ENCODE measurements around the gene OCA2.

OCA2 gene

DNA sequence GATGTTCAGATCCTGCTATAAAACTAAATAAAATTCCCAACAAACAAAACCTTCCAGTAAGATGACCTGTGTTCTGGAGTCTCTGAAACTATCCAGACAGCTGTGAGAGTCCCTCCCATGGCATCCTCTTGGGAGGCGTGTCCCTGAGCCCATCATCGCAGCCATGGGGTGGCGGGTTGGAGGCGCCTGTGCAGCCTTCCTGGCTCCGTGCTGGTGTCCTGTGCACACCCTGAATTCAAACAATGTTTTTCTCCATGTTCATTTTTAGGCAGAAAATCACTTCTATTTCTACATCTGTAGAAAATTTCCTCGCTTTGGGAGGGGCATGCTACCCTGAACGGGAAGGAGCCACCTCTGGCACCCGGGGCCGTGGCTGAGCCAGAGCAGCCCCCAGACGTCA is 19.4 kb upstream of the OCA2 start:
- no peak for DNase-seq

DNA sequence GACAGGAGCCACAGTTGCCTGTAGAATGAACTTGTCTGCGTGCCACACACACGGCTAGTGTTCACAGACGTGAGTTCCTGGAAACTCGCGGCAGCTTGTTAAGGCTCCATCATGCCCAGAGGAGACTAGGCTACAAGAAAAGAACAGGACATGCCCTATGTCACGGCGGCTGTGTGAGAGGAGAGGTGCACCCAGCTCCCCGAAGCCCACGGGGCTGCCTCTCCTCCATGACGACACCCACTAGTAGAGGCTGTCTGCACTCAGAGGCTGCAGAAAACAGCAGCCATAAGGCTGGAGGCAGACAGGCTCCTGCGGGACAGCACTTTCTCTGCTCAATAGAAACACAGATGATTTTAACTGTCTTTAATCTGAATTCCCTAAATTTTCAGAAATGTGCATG is 19.0 kb upstream of the OCA2 start:
- DNase-seq, result no peak

- DNase-seq, result no peak
Measured at GRCh38 chr15:28117432-28117990, 18.4 kb upstream of the OCA2 start.

DNA sequence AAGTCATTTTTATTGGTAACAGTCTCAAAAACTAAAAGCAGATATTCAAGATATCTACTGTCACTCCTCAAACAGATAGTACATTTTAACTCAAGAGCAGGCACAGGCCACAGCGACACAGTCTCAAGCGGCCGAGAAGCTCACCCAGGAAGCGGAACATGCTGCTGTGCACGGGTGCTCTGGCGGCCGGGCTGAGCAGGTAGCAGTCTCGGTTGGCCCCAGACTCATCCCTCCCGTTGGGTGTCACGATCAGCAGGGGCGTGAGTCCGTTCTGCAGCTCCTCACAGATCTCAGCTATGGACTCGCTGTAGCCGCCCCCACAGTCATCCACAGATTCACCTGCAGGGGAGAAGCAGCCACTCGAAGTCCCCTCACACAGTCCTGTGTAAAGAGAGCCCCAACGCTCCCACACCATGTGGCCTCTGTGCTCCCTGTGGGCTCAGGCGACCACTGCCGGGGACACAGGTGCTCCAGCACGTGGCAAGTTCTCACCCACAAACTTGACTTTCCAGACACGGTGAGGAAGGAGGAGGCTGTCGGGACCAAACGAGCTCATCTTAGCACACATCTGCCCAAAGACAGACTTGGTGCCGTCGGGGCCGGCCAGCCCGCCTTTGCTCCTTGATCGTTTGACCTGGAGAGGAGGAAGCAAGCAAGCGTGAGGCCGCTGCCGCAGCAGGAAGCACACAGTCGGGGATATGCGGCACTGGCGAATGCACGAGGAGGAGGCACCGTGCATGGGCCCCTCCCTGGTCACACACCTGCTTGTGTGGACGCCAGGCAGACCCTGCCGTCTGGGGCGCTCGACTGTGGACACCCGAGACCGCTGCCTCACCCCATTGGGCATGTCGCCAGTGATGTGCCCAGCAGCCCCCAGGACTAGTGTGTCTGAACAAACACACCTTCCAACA is 17.7 kb upstream of the OCA2 start:
- DNase-seq, result no peak

- DNase-seq, result no peak
Measured at GRCh38 chr15:28115871-28116270, 16.8 kb upstream of the OCA2 start.

DNA sequence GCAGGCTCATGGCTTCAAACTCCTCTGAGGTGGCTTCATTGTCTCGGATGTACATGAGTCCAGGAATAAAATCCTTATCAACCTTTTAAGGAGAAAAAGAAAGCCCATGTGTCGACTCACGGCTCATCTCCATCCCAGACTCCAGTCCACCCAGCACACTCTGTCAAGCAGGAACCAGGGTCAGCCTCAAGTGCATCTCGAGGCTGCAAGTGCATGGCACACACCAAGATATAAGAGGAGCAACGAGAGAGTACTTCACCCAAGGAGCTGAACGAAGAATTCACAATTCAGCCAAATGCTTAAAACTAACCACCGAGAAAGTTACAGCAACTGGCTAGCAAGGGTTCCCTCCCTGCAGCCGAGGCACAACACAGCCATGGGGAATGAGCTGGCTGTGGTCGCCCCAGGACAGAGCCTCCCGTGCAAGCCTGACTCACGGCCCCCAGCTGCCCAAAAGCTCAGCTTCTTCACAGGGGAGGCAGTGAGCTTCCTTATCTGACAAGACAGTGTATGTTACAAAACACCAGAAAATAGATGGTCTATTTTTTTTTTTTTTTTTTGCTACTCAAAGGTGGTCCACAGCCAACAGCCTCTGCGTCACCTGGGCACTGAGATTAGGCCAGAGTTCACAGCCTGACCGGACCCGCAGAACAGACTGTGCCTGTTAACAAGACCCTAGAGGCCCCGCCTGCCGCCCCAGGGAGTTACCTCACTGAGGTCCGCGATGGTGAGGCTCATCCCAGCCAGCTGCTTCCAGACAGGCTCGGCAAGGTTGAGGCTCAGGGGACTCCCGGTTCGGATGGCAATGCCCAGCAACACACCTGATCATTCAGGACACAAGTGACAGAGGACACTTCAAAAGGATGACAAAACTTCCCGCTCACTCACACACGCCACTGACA is 15.9 kb upstream of the OCA2 start:
- DNase-seq, result no peak

DNA sequence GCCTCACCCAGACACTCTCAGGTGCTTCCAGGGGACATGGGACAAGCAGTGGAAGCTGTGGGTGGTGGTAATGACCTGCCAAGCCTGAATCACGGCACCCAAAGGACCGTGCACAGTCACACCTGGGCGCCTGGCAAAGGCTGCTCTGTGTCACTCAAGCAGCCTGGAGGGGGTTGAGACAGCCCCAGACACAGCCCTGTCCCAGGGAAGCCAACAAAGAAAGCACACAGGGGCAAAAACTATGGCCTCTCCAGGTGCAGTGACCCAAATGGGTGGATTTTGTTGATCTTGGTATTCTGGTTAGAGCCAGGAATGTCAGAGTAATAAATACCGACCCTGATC is 15.0 kb upstream of the OCA2 start:
- DNase-seq, result no peak

GRCh38 chr15:28113394-28114113 is 14.4 kb upstream of the OCA2 start:
- DNase-seq, result no peak

DNA sequence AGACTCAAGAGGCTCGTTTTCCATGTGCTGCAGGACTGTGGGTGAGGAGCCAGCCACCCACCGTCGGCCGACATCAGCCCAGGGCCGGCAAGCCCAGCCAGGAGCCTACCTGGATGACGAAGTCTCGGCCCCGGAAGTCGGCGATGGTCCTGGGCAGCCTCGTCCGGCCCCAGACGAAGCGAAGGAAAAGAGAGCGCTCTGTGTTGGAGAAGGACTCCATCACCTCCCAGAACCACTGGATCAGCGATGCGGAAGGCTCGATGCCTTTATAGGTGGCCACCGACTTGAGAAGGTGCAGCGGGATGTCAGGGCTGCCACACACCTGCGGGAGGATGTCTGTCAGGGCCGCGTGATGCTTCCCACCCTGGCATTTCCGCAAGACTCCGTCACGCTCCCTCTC is 13.8 kb upstream of the OCA2 start:
- no peak for DNase-seq

DNA sequence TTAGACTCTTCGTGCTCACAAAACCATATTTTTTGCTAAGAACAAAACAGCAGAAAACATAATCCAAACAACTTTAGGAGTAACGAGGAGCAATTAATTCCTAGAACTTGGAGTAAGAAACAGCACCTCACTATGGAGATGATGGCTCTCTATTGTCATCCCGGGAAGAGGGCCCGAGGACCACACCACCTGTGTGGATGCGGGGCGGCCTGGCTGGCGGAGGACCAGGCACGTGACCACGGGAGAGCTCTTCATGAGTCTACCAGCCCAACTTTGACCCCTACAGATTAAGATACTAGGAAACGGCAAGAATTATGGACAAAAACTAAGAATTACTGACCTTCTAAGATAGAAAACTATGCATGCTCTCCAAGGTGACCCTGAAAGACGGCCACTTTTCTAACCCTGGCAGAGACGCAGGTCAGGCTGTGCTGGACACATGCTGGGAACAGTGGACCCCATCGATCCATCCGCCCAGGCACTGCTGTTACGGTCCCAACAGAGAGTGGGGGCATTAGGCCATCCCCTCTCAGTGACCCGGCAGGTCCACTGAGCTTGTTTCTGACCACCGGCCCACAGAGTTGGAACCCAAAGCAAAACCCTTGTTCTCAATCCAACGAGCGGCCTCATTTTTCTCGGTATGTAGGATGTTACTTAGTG is 13.1 kb upstream of the OCA2 start:
- no peak for DNase-seq

GRCh38 chr15:28111543-28111942 is 12.4 kb upstream of the OCA2 start:
- DNase-seq, result no peak

- DNase-seq, result no peak
Measured at GRCh38 chr15:28110481-28110881, 11.4 kb upstream of the OCA2 start.

DNA sequence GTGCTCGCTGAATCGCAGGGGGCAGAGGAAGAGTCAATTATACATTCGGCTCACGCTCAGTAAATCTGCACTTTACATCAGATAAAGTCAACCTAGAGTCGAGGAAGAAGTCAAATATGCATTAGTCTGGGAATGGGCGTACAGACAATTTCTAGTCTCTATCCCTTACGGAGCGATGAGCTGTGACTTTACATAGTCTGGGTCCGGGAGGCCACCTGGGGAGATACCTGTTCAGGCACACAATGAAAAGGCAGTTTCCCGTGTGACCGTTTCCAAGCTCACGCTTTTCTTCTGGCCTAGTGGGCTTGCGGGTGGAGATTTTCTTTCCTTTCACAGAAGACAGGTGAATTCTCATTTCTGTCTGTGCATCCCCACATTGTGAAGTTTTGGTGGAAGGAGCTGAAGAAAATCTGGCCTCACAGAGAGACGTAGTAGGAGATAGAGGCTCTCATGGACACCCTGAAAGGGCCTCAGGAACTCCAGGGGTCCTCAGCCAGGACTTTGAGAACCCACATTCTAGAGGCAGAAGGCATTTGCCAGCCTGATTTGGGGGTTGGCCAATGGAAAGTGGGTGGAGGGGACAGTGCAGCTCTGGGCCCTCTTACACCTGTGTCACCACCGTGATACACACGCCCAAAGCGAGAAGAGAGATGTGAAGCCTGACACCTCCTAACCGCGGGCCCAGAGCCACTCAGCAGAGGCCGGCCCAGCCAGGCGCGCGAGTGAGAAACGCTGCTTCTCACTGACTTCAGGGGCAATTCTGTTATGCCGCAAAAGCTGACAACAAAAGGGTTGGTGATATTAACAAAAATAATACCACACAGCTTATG is 10.7 kb upstream of the OCA2 start:
- no peak for DNase-seq

- no peak for DNase-seq
Measured at GRCh38 chr15:28107904-28108275, 8.8 kb upstream of the OCA2 start.

DNA sequence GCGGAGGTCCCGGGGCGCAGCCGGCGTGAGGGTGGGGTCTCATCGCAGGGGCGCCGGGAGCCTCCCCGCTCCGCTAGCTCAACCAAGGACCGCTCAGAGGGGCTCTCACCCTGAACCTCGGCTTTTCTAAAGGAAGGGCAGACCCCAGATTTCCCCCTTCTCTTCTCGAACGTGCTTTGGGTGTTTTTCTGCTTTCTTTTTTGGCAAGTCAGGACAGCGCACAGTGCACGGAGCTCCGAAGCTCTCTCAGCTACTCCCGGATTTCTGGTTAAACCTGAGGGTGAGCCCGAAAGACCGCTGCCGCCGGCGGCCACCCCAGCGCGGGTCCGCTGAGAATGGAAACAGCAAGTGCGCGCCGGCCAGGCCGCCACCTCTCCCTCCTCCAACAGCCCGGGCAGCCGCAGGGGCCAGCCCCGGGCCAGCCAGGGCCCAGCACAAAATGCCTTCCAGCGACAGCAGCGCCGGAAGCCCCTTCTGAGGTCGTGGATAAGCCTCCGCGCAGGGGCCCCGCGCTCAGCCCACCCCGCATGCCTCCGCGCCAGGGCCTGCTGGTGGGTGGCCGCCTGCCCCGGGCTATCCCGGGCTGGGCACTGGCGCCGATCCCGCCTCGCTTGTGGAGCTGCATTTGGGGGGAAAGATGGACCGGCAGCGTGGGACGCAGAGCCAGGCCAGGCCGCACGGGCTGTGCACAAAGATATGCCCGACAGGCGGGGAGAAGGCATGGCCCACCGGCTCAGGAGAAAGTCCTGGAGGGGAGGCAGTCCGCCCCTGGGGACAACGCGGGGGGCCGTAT is 8.2 kb upstream of the OCA2 start:
- DNase-seq, result peak; percentile 37

- DNase-seq, result peak; percentile 35
Measured at GRCh38 chr15:28106294-28107110, 7.4 kb upstream of the OCA2 start.

DNA sequence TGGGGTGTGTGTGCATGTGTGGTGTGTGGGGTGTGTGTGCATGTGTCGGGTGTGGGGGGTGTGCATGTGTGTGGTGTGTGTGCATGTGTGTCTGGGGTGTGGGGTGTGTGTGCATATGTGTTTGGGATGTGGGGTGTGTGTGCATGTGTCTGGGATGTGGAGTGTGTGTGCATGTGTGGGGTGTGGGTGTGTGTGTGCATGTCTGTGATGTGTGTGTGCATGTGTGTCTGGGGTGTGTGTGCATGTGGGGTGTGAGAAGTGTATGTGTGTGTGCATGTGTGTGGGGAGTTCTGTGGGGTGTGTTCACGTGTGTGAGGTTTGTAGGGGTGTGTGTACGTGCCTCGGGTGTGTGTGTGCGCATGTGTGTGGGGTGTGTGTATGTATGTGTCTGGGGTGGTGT is 6.7 kb upstream of the OCA2 start:
- no peak for DNase-seq

DNA sequence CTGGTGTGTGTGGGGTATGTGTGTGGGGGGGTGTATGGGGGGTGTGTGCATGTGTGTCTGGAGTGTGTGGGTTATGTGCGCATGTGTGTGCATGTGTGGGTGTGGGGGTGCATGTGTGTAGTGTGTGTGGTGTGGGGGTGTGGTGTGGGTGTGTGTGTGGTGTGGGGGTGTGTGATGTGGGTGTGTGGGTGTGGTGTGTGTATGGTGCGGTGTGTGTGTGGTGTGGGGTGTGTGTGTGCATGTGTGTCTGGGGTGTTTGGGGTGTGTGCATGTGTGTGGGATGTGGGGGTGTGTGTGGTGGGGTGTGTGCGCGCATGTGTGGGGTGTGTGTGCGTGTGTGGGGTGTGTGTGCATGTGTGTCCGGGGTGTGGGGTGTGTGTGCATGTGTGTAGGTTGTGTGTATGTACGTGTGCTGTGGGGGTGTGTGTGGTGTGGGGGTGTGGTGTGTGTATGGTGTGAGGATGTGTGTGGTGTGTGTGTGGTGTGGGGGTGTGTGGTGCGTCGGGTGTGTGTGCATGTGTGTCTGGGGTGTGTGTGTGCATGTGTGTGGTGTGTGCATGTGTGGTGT is 6.2 kb upstream of the OCA2 start:
- DNase-seq, result no peak

GRCh38 chr15:28104326-28104725 is 5.2 kb upstream of the OCA2 start:
- no peak for DNase-seq

GRCh38 chr15:28103831-28104230 is 4.7 kb upstream of the OCA2 start:
- DNase-seq, result no peak

Measured in activated T-cell treated with anti-CD3 and anti-CD28 coated beads, Interleukin-2, amount 50 U/mL, for 1 hour (primary cell).